Tibial nerve (tissue), 4 donors: ENCODE data around the gene PPHLN1.

Experiments
- EP300 ChIP-seq, 2 donors: sonication (generic); formaldehyde crosslinking; IDR thresholded peaks; one replicate each; pipeline ENCODE4 v1.6.1; 2017; ENCODE audit warnings: antibody characterized with exemption in 2 of 2, mild to moderate bottlenecking in 1 of 2
- POLR2A ChIP-seq, 2 donors: fragments of 450-650 bp; IDR thresholded peaks; one replicate each; pipeline ENCODE4 v1.6.1; 2017; ENCODE audit warnings: antibody characterized with exemption in 2 of 2, mild to moderate bottlenecking in 2 of 2, moderate library complexity in 2 of 2
- TF ChIP-seq, protein P1 (sequence below), 5 experiments: fragments of 200-600 bp in 3 of 5; fragments of 450-650 bp in 2 of 5; sonication (generic) in 3 of 5; IDR thresholded peaks; one replicate each; pipeline ENCODE4 v1.5.1; 2016 to 2019; ENCODE audit warnings: antibody characterized with exemption in 5 of 5, mild to moderate bottlenecking in 3 of 5, moderate library complexity in 2 of 5

DNA sequence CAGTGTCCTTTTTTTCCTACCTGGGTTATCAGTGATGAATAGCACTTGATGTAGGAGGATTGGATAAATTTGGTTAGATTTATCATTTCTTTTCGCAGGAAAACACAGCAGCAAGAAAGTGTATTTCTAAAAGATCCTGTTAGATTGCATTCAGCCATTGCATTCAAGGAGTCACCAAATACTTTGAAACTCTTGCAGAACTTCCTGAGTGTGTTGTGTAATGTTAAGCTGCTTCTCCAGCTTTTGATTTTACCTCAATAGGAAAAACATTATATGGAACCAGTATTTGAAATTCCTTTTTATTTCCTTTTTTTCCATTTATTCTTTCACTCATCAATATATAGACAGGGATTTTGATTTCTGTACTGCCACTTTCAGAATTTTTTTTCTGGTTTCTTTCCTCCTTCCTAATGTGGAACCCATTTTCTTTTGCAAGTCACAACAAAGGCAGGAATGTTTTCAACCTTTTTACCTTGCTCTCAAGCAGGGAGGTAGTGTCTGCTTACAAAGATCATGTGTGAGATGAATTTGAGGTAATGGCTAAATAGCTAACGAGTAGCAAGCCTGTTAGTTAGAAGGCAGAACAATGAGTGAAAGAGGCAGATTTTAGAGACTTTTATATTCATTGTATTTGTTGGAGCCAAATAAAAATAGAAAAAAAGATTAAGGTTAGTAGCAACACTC, 56.2 kb downstream of the PPHLN1 start:
- TF ChIP-seq, protein P1, sequence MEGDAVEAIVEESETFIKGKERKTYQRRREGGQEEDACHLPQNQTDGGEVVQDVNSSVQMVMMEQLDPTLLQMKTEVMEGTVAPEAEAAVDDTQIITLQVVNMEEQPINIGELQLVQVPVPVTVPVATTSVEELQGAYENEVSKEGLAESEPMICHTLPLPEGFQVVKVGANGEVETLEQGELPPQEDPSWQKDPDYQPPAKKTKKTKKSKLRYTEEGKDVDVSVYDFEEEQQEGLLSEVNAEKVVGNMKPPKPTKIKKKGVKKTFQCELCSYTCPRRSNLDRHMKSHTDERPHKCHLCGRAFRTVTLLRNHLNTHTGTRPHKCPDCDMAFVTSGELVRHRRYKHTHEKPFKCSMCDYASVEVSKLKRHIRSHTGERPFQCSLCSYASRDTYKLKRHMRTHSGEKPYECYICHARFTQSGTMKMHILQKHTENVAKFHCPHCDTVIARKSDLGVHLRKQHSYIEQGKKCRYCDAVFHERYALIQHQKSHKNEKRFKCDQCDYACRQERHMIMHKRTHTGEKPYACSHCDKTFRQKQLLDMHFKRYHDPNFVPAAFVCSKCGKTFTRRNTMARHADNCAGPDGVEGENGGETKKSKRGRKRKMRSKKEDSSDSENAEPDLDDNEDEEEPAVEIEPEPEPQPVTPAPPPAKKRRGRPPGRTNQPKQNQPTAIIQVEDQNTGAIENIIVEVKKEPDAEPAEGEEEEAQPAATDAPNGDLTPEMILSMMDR (IDR thresholded peaks at IDR 0.05): no peak
- TF ChIP-seq POLR2A (IDR thresholded peaks at IDR 0.05) (no peak), EP300 (IDR thresholded peaks at IDR 0.05) (no peak)
